Fibroblast of villous mesenchyme (primary cell): Measurements from ENCODE around the gene ELOVL2. TPM values are rescaled to one million over a fixed set of nuclear protein-coding genes. Genes with fewer than 3 reads are reported as not detected.
"Not testable (repeated sequence)": the region's sequence is repeated elsewhere in the genome, so short reads cannot be mapped to it uniquely, and the experiment has no call there.

ENCODE experiments used
- DNase-seq: peaks from one replicate; pipeline ENCODE4 v3.0.0-alpha.2; 2010; ENCODE audit warnings: low read depth
- H3K4me3 ChIP-seq: 2 replicates; pipeline ENCODE4 v1.5.1; 2011; ENCODE audit warnings: low read depth, mild to moderate bottlenecking, low read length
- CTCF ChIP-seq: IDR thresholded peaks from 2 replicates; pipeline ENCODE4 v1.5.1; 2012; ENCODE audit warnings: low read depth, mild to moderate bottlenecking, low read length; ENCODE audit not compliant: insufficient read depth
- total RNA-seq: library from RNA; depleted of rRNA; stranded (reverse); fragments of >200 nt; gene quantifications from 2 replicates; pipeline ENCODE4 v1.2.3, GENCODE V29; 2012

The ELOVL2 gene
- total RNA-seq, result 1.6 and 2.6 TPM in 2 replicates

- DNase-seq, result peak; percentile 64
- TF ChIP-seq CTCF, result peak; percentile 64
- H3K4me3 ChIP-seq, result peak within 1 kb of the TSS; percentile 82
Observed at GRCh38 chr6:11043961-11044711, at the start of gene ELOVL2. TSS of gene ELOVL2 (minus strand) at chr6:11044305. CDS start at chr6:11044230, 75 bp downstream.

GRCh38 chr6:11093376-11093625 lies 49.2 kb upstream of the ELOVL2 start:
- TF ChIP-seq CTCF, result no peak
- peak overlapping the region; percentile 91 for H3K4me3 ChIP-seq
- DNase-seq, result no peak

GRCh38 chr6:11092668-11093375 lies 48.7 kb upstream of the ELOVL2 start:
- DNase-seq, result no peak
- no peak for TF ChIP-seq CTCF
- H3K4me3 ChIP-seq, result peak overlapping the region; percentile 91

- not testable (repeated sequence) for H3K4me3 ChIP-seq, DNase-seq
Observed at GRCh38 chr6:11091141-11091540, 47.0 kb upstream of the ELOVL2 start.

GRCh38 chr6:11089695-11090094 lies 45.6 kb upstream of the ELOVL2 start:
- no peak for TF ChIP-seq CTCF
- H3K4me3 ChIP-seq, result no peak overlapping the region
- no peak for DNase-seq

- not testable (repeated sequence) for H3K4me3 ChIP-seq, DNase-seq
Observed at GRCh38 chr6:11087141-11087812, 43.2 kb upstream of the ELOVL2 start.

GRCh38 chr6:11085758-11086435 lies 41.8 kb upstream of the ELOVL2 start:
- TF ChIP-seq CTCF, result no peak
- no peak overlapping the region for H3K4me3 ChIP-seq
- peak; percentile 56 for DNase-seq
